Measurements from ENCODE around the gene IQSEC3. TPM values are rescaled to one million over a fixed set of nuclear protein-coding genes. Genes with fewer than 3 reads are reported as not detected.

Gene IQSEC3
- total and polyA plus RNA-seq, 2 experiments from 2014 or later, result 0.70 to 2.7 TPM

- H4K20me1 ChIP-seq (ENCODE audit: insufficient read depth, poor library complexity, severe bottlenecking), result no peaks in the 10 kb centered on the region
- H3K9me3 ChIP-seq (ENCODE audit: low read depth), result no peaks in the 10 kb centered on the region
- H3K9me2 ChIP-seq (replicated peaks; ENCODE audit: insufficient read depth), result no peaks in the 10 kb centered on the region
- no peaks in the 10 kb centered on the region for H3K27me3 ChIP-seq
- TF ChIP-seq EZH2 (IDR thresholded peaks at IDR 0.05; ENCODE audit: borderline replicate concordance) (no peak), EZH2phosphoT487 (IDR thresholded peaks at IDR 0.05; ENCODE audit: low read depth, severe bottlenecking, unreplicated experiment) (no peak), CTCF (IDR thresholded peaks at IDR 0.05; ENCODE audit: poor library complexity) (no peak)
- no peak overlapping the region for H3K4me2 ChIP-seq
- 91% methylated on average over 19 of the region's 19 CpGs for WGBS (ENCODE audit: low lambda C conversion rate, missing lambda C conversion rate)
- no peaks in the 10 kb centered on the region for H3K4me1 ChIP-seq (ENCODE audit: insufficient read depth)
- DNase-seq (ENCODE audit: low spot score), result no peak
- no peak overlapping the region for H3K4me3 ChIP-seq
- H3K27ac ChIP-seq, result no peak overlapping the region
- no peak overlapping the region for H2AFZ ChIP-seq
- H3K79me2 ChIP-seq, result no peaks in the 10 kb centered on the region
- H3K36me3 ChIP-seq (replicated peaks; ENCODE audit: insufficient read depth, low read depth), result no peaks in the 10 kb centered on the region
These were observed 154.5 kb downstream of the IQSEC3 start for GRCh38 chr12:220946-221550.

- Histone ChIP-seq H3K36me3 (replicated peaks; ENCODE audit: insufficient read depth, low read depth) (no peaks in the 10 kb centered on the region), H3K4me1 (ENCODE audit: insufficient read depth) (no peaks in the 10 kb centered on the region), H3K9me3 (ENCODE audit: low read depth) (no peaks in the 10 kb centered on the region), H3K79me2 (no peaks in the 10 kb centered on the region), H3K27me3 (no peaks in the 10 kb centered on the region), H3K9me2 (replicated peaks; ENCODE audit: insufficient read depth) (no peaks in the 10 kb centered on the region), H4K20me1 (ENCODE audit: insufficient read depth, poor library complexity, severe bottlenecking) (no peaks in the 10 kb centered on the region), H2AFZ (no peak overlapping the region), H3K4me2 (no peak overlapping the region), H3K27ac (no peak overlapping the region), H3K4me3 (no peak overlapping the region)
- no peak for DNase-seq (ENCODE audit: low spot score)
- 84% methylated on average over 6 of the region's 6 CpGs for WGBS (ENCODE audit: low lambda C conversion rate, missing lambda C conversion rate)
- TF ChIP-seq EZH2 (IDR thresholded peaks at IDR 0.05; ENCODE audit: borderline replicate concordance) (no peak), EZH2phosphoT487 (IDR thresholded peaks at IDR 0.05; ENCODE audit: low read depth, severe bottlenecking, unreplicated experiment) (no peak), CTCF (IDR thresholded peaks at IDR 0.05; ENCODE audit: poor library complexity) (no peak)
These were observed 155.2 kb downstream of the IQSEC3 start for GRCh38 chr12:221736-222135.

- 80% methylated on average over 11 of the region's 11 CpGs for WGBS (ENCODE audit: low lambda C conversion rate, missing lambda C conversion rate)
These were observed 157.3 kb downstream of the IQSEC3 start for GRCh38 chr12:223841-224240.

More at GRCh38 chr12:223841-224240, 157.3 kb downstream of the IQSEC3 start:
- Histone ChIP-seq H3K27ac (no peak overlapping the region), H3K36me3 (replicated peaks; ENCODE audit: insufficient read depth, low read depth) (no peaks in the 10 kb centered on the region), H3K79me2 (no peaks in the 10 kb centered on the region), H3K9me2 (replicated peaks; ENCODE audit: insufficient read depth) (no peaks in the 10 kb centered on the region), H2AFZ (no peak overlapping the region), H3K4me1 (ENCODE audit: insufficient read depth) (no peaks in the 10 kb centered on the region), H3K4me3 (no peak overlapping the region), H4K20me1 (ENCODE audit: insufficient read depth, poor library complexity, severe bottlenecking) (no peaks in the 10 kb centered on the region), H3K9me3 (ENCODE audit: low read depth) (no peaks in the 10 kb centered on the region), H3K27me3 (no peaks in the 10 kb centered on the region), H3K4me2 (no peak overlapping the region)
- DNase-seq (ENCODE audit: low spot score), result no peak
- TF ChIP-seq CTCF (IDR thresholded peaks at IDR 0.05; ENCODE audit: poor library complexity), result no peak
- no peak for TF ChIP-seq EZH2 (IDR thresholded peaks at IDR 0.05; ENCODE audit: borderline replicate concordance)
- TF ChIP-seq EZH2phosphoT487 (IDR thresholded peaks at IDR 0.05; ENCODE audit: low read depth, severe bottlenecking, unreplicated experiment), result no peak
